Peyer's patch (tissue), 4 donors: ENCODE results near the gene TOE1. TPM values are rescaled to one million over a fixed set of nuclear protein-coding genes. Genes with fewer than 3 reads are reported as not detected.

Source experiments
- DNase-seq, 3 donors: peaks; one replicate each; pipeline ENCODE4 v3.0.0-alpha.2; 2017 to 2019
- H3K27ac ChIP-seq, 4 donors: fragments of 200-600 bp; sonication (generic); one replicate each; pipeline ENCODE4 v1.5.1; 2016 to 2019
- H3K27me3 ChIP-seq, 2 donors: fragments of 200-600 bp; sonication (generic); one replicate each; pipeline ENCODE4 v1.5.1; 2019
- H3K36me3 ChIP-seq, 3 donors: fragments of 200-600 bp; sonication (generic); one replicate each; pipeline ENCODE4 v1.5.1; 2016 to 2019
- H3K4me1 ChIP-seq, 4 donors: fragments of 200-600 bp; sonication (generic); one replicate each; pipeline ENCODE4 v1.5.1; 2016 to 2019
- H3K4me3 ChIP-seq, 4 donors: fragments of 200-600 bp; sonication (generic); 1 replicate in 3 of 4; 2 replicates in 1 of 4; pipeline ENCODE4 v1.5.1; 2016 to 2019; ENCODE audit warnings: mild to moderate bottlenecking in 1 of 4
- H3K9me3 ChIP-seq, 4 donors: fragments of 200-600 bp; sonication (generic); one replicate each; pipeline ENCODE4 v1.5.1; 2016 to 2019; ENCODE audit warnings: mild to moderate bottlenecking in 1 of 4
- POLR2A ChIP-seq, 2 donors: fragments of 450-650 bp; IDR thresholded peaks; one replicate each; pipeline ENCODE4 v1.5.1; 2017; ENCODE audit warnings: antibody characterized with exemption in 2 of 2, mild to moderate bottlenecking in 2 of 2, moderate library complexity in 2 of 2
- total RNA-seq, 4 donors: library from RNA; depleted of rRNA; stranded (reverse); fragments of >200 nt; gene quantifications; one replicate each; pipeline ENCODE4 v1.1.0, GENCODE V29; 2016
- TF ChIP-seq, protein P1 (sequence below), 6 experiments: fragments of 450-650 bp in 4 of 6; fragments of 200-600 bp in 2 of 6; sonication (generic) in 1 of 6; IDR thresholded peaks; one replicate each; pipeline ENCODE4 v1.5.1; 2017 to 2019; ENCODE audit warnings: antibody characterized with exemption in 6 of 6, mild to moderate bottlenecking in 3 of 6, moderate library complexity in 1 of 6

TOE1 gene
- total RNA-seq, 4 donors from 2014 or later: 8.8 to 16.4 (median 11.3) TPM

DNA sequence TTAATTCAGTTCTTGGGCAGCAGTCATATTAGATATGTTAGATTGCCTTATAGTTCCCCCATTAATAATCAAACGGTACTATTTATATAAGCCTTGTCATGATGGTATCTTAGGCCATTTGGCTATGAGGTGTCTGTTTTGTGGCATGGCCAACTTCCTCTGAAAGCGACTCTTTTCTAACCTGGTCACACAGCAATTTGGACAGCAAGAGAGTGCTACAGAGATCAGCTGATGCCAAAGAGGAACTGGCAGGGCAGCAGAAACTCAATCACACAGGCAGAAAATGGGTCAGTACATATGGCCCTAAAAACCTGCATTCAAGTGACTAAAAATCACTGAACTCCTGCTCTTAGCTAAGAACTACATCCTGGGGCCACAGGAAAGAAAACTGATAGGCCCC, 13.7 kb downstream of the TOE1 start:
- Histone ChIP-seq H3K27me3 (no peaks in the 10 kb centered on the region), H3K36me3 (peaks cover 0 to 5% (median 0%) of the 10 kb centered on the region in 3 donors), H3K9me3 (no peaks in the 10 kb centered on the region), H3K27ac (no peak overlapping the region), H3K4me1 (peaks cover 0 to 4% (median 0%) of the 10 kb centered on the region in 4 donors), H3K4me3 (no peak overlapping the region)
- no peak for DNase-seq
- no peak for TF ChIP-seq POLR2A (IDR thresholded peaks at IDR 0.05)
- TF ChIP-seq, protein P1, sequence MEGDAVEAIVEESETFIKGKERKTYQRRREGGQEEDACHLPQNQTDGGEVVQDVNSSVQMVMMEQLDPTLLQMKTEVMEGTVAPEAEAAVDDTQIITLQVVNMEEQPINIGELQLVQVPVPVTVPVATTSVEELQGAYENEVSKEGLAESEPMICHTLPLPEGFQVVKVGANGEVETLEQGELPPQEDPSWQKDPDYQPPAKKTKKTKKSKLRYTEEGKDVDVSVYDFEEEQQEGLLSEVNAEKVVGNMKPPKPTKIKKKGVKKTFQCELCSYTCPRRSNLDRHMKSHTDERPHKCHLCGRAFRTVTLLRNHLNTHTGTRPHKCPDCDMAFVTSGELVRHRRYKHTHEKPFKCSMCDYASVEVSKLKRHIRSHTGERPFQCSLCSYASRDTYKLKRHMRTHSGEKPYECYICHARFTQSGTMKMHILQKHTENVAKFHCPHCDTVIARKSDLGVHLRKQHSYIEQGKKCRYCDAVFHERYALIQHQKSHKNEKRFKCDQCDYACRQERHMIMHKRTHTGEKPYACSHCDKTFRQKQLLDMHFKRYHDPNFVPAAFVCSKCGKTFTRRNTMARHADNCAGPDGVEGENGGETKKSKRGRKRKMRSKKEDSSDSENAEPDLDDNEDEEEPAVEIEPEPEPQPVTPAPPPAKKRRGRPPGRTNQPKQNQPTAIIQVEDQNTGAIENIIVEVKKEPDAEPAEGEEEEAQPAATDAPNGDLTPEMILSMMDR (IDR thresholded peaks at IDR 0.05): no peak

DNA sequence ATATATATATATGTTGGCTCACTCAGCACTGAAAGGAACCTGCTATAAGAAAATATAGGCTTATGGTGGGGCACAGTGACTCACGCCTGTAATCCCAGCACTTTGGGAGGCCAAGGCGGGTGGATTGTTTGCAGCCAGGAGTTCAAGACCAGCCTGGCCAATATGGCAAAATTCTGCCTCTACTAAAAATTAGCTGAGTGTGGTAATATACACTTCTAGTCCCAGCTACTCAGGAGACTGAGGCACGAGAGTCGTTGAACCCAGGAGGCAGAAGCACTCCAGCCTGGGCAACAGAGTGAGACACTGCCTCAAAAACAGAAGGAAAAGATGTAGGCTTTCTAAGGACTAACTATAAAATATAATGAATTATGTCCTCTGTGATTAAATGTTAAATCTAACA, 14.9 kb downstream of the TOE1 start:
- Histone ChIP-seq H3K27ac (no peak overlapping the region), H3K4me1 (peaks cover 0 to under 1% (median 0%) of the 10 kb centered on the region in 4 donors), H3K4me3 (no peak overlapping the region), H3K36me3 (peaks cover 0 to 5% (median 0%) of the 10 kb centered on the region in 3 donors), H3K27me3 (no peaks in the 10 kb centered on the region), H3K9me3 (no peaks in the 10 kb centered on the region)
- no peak for DNase-seq
- TF ChIP-seq, protein P1 (IDR thresholded peaks at IDR 0.05): no peak
- no peak for TF ChIP-seq POLR2A (IDR thresholded peaks at IDR 0.05)

DNA sequence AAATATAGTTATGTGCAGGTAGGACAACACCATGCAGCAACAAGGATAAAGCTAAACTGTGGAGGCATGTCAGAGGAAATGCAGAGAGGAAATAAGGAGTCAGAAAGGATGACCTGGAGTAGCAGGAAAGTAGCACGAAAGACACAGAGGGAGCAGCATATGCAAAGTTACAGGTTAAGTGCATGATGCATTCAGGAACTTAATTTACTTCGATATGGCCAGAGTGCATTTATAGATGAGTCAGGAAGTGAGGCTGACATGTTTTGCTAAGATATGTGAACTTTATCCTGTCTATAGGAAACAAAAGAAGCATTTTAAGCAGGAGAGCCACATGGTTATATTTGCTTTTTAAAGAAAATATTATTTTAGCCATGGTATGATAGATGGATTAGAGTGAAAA, 15.7 kb downstream of the TOE1 start:
- no peak for DNase-seq
- no peak overlapping the region for H3K4me3 ChIP-seq
- no peaks in the 10 kb centered on the region for H3K27me3 ChIP-seq
- H3K9me3 ChIP-seq: no peaks in the 10 kb centered on the region
- H3K36me3 ChIP-seq: peaks cover 0 to 5% (median 0%) of the 10 kb centered on the region in 3 donors
- peak overlapping the region in 2 of 4 donors; percentile 10 to 34 for H3K27ac ChIP-seq
- no peak for TF ChIP-seq POLR2A (IDR thresholded peaks at IDR 0.05)
- TF ChIP-seq, protein P1 (IDR thresholded peaks at IDR 0.05): no peak
- H3K4me1 ChIP-seq: peaks cover 0 to 8% (median 0%) of the 10 kb centered on the region in 4 donors

DNA sequence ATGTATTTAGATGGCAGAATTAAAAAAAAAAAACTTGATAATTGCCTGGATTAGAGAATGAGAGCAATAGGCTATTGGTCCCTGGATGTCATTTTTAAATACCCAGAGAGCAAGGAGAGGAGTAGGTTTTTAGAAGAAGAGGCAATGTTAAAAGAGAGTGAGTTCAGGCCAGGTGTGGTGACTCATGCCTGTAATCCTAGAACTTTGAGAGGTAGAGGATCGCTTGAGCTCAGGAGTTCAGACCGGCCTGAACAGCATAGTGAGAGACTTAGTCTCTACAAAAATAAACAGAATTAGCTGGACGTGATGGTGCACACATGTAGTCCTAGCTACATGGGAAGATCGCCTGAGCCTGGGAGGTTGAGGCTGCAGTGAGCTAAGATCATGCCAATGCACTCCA, 16.2 kb downstream of the TOE1 start:
- H3K27ac ChIP-seq: peak overlapping the region in 2 of 4 donors; percentile 27 to 34
- H3K27me3 ChIP-seq: no peaks in the 10 kb centered on the region
- H3K36me3 ChIP-seq: peaks cover 0 to 5% (median 0%) of the 10 kb centered on the region in 3 donors
- DNase-seq: no peak
- no peaks in the 10 kb centered on the region for H3K9me3 ChIP-seq
- no peak overlapping the region for H3K4me3 ChIP-seq
- no peak for TF ChIP-seq POLR2A (IDR thresholded peaks at IDR 0.05)
- TF ChIP-seq, protein P1 (IDR thresholded peaks at IDR 0.05): no peak
- H3K4me1 ChIP-seq: peaks cover 0 to 14% (median 0%) of the 10 kb centered on the region in 4 donors

DNA sequence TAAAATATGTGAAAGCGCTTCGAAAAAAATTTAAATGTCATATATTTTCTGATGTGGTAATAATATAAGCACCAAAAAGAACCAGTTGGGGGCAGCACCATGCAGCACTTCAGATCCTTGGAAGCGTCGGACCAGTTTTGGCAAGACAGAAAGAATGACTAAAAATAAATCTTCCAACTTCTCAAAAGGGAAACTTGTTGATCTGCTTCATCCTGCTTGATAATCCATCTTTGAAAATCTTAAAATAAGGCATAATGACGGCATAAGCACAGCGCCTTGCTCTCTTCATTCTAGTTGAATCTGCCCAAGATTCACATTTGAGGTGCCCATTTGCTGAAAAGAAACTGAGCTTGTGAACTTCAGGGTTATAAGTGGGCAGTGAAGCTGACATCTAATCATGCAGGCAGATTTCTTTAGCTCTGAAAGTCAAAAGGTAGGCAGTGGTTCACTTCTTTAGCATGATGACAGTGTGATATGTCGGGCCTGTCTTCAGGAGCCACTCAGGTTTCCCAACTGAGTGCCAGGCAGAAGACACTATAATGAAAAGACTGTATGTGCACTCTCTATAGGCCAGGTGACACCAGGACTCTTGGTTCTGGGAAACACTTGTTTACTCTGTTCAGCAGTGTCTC, 20.0 kb downstream of the TOE1 start:
- peak in 2 of 3 donors; percentile 70 to 84 for DNase-seq
- Histone ChIP-seq H3K27ac (peak overlapping the region; percentile 35 to 60 (median 45)), H3K9me3 (no peaks in the 10 kb centered on the region), H3K4me1 (peaks cover 0 to 20% (median 0%) of the 10 kb centered on the region in 4 donors), H3K27me3 (no peaks in the 10 kb centered on the region), H3K4me3 (peak overlapping the region in 1 of 4 donors; percentile 8), H3K36me3 (no peaks in the 10 kb centered on the region)
- no peak for TF ChIP-seq POLR2A (IDR thresholded peaks at IDR 0.05)
- TF ChIP-seq, protein P1 (IDR thresholded peaks at IDR 0.05): peak; percentile 43 to 80 (median 70)
